HepG2 (cell line): ENCODE data around the gene CDCA5. TPM values are rescaled to one million over a fixed set of nuclear protein-coding genes. Genes with fewer than 3 reads are reported as not detected.
A peak's percentile ranks its signal among the peaks of the same experiment; 100 is the strongest.

Experiments
- ATAC-seq: fragments of 200-7000 bp; cut with Tn5 transposase; 3 replicates; pipeline ENCODE4 v1.9.1; 2020; ENCODE audit warnings: mild to moderate bottlenecking, moderate library complexity
- BruUV-seq: library from RNA; stranded (reverse); fragments of 400-500 nt; replicated peaks from 2 replicates; lab custom pipeline; 2021; lab: Mats Ljungman, UMichigan
- CTCF ChIA-PET: fragments of 300-600 bp; formaldehyde crosslinking; extraction: SDS; loops from one replicate; lab custom pipeline; 2021; ENCODE audit warnings: low total read pairs, inconsistent platforms, low intra/inter-chr PET ratio; lab: Yijun Ruan, JAX
- POLR2A ChIA-PET: fragments of 350-600 bp; sonication (Branson Sonifier 250); formaldehyde crosslinking; loops from one replicate; lab custom pipeline; 2020; ENCODE audit warnings: antibody characterized with exemption, inconsistent platforms; lab: Yijun Ruan, JAX
- DNase-seq: peaks from one replicate; pipeline ENCODE4 v3.0.0-alpha.2; 2015; ENCODE audit warnings: low spot score
- FAIRE-seq: peaks from 3 replicates; lab custom pipeline; 2011; peaks lifted over from hg19 to GRCh38; lab: Jason Lieb, UNC
- H2AFZ ChIP-seq: one replicate; pipeline ENCODE4 v1.6.1; 2011; ENCODE audit warnings: low read length, inconsistent platforms
- H3K27ac ChIP-seq: fragments of 300-600 bp; 3 replicates; pipeline ENCODE4 v1.8.0; 2011; ENCODE audit warnings: mixed run types, mild to moderate bottlenecking, mixed read lengths, low read length, inconsistent platforms; ENCODE audit not compliant: insufficient read depth; ENCODE audit errors: extremely low read length
- H3K27me3 ChIP-seq, 2 experiments: fragments of 200-600 bp in 1 of 2; 2 replicates in 1 of 2; 3 replicates in 1 of 2; pipeline versions ENCODE4 v1.6.0 to v1.8.0; 2011; ENCODE audit warnings: low read length in 2 of 2, mild to moderate bottlenecking in 2 of 2, moderate library complexity in 2 of 2, inconsistent platforms in 1 of 2; ENCODE audit not compliant: insufficient read depth in 2 of 2, control insufficient read depth in 1 of 2
- H3K36me3 ChIP-seq, 2 experiments: fragments of 200-600 bp in 1 of 2; replicated peaks in 1 of 2; 2 replicates in 1 of 2; 3 replicates in 1 of 2; pipeline versions ENCODE4 v1.5.1 to v1.8.0; 2011; ENCODE audit warnings: low read length in 2 of 2, inconsistent platforms in 1 of 2; ENCODE audit not compliant: insufficient read depth in 2 of 2, control insufficient read depth in 1 of 2
- H3K4me1 ChIP-seq: 2 replicates; pipeline ENCODE4 v1.5.1; 2012; ENCODE audit warnings: low read length, inconsistent platforms; ENCODE audit not compliant: insufficient read depth
- H3K4me2 ChIP-seq: 2 replicates; pipeline ENCODE4 v1.6.0; 2011; ENCODE audit warnings: low read depth, low read length, inconsistent platforms
- H3K4me3 ChIP-seq, 3 experiments: fragments of 200-600 bp in 1 of 3; sonication (generic), shearing (Covaris generic) in 1 of 3; replicated peaks in 1 of 3; 2 replicates each; pipeline ENCODE4 v1.5.1; 2011 to 2016; ENCODE audit warnings: low read length in 3 of 3, inconsistent platforms in 2 of 3, low read depth in 2 of 3, mild to moderate bottlenecking in 2 of 3, control low read depth in 1 of 3, mixed read lengths in 1 of 3; ENCODE audit not compliant: insufficient read depth in 1 of 3
- H3K79me2 ChIP-seq: one replicate; pipeline ENCODE4 v1.6.1; 2011; ENCODE audit warnings: low read length, inconsistent platforms; ENCODE audit not compliant: insufficient read depth
- H3K9ac ChIP-seq: 2 replicates; pipeline ENCODE4 v1.6.0; 2011; ENCODE audit warnings: mild to moderate bottlenecking, low read depth, low read length, inconsistent platforms; ENCODE audit not compliant: insufficient read depth
- H3K9me3 ChIP-seq: 2 replicates; pipeline ENCODE4 v1.5.1; 2012; ENCODE audit warnings: mild to moderate bottlenecking, low read length
- H4K20me1 ChIP-seq: 2 replicates; pipeline ENCODE4 v1.6.0; 2011; ENCODE audit warnings: inconsistent platforms, mild to moderate bottlenecking, low read length, moderate library complexity; ENCODE audit not compliant: insufficient read depth
- GTF3A ChIP-seq: sonication (generic); formaldehyde crosslinking; conservative IDR thresholded peaks from 2 replicates; pipeline ENCODE4 v1.4.0; 2020; ENCODE audit warnings: mild to moderate bottlenecking, missing genetic modification reagents
- IKZF5 ChIP-seq: IDR thresholded peaks from 2 replicates; pipeline ENCODE4 v1.6.1; 2018; ENCODE audit warnings: missing genetic modification reagents, mild to moderate bottlenecking, missing compliant biosample characterization
- SIN3B ChIP-seq: fragments of 150-350 bp; IDR thresholded peaks from 2 replicates; pipeline ENCODE4 v1.6.1; 2014; ENCODE audit warnings: low read length
- THAP7 ChIP-seq: sonication (generic); formaldehyde crosslinking; IDR thresholded peaks from 2 replicates; pipeline ENCODE4 v1.8.1; 2023; ENCODE audit warnings: mild to moderate bottlenecking, missing genetic modification reagents
- ZNF263 ChIP-seq: sonication (generic); formaldehyde crosslinking; IDR thresholded peaks from 2 replicates; pipeline ENCODE4 v1.4.0; 2020; ENCODE audit warnings: missing genetic modification reagents
- ZNF850 ChIP-seq: sonication (generic); formaldehyde crosslinking; conservative IDR thresholded peaks from 2 replicates; pipeline ENCODE4 v1.9.0; 2021; ENCODE audit warnings: mild to moderate bottlenecking, missing genetic modification reagents
- ZZZ3 ChIP-seq: sonication (generic); formaldehyde crosslinking; IDR thresholded peaks from 2 replicates; pipeline ENCODE4 v1.4.0; 2020; ENCODE audit warnings: missing genetic modification reagents, mild to moderate bottlenecking, borderline replicate concordance
- WGBS: methylation state at CpG from one replicate; pipeline ENCODE4 v1.1.6; 2017; ENCODE audit warnings: low lambda C conversion rate; 5-methylcytosine and 5-hydroxymethylcytosine counted together
- in situ Hi-C: cut with HindIII; loops from 2 replicates; pipeline ENCODE4 v1.10.0; 2017; ENCODE audit warnings: low pct_unique_long_range_greater_than_20kb; ENCODE audit not compliant: extremely low pct_ligation_motif_present
- intact Hi-C: fragments of 100-400 bp; cut with micrococcal nuclease; formaldehyde crosslinking; loops from one replicate; pipeline ENCODE4 v1.10.0; 2022; ENCODE audit not compliant: unreplicated experiment
- polyA plus RNA-seq, 8 experiments: library from polyadenylated mRNA; depleted of rRNA in 3 of 8; stranded (reverse) in 7 of 8; unstranded in 1 of 8; fragments of >200 nt; fragmentation: Illumina TruSeq in 4 of 8; extraction: Trizol in 4 of 8; gene quantifications; 2 replicates each; pipeline versions ENCODE4 v1.2.1 to v1.2.3, GENCODE V29; 2011 to 2016; ENCODE audit warnings: low read depth in 4 of 8, missing spikeins in 1 of 8, mixed read lengths in 1 of 8; ENCODE audit not compliant: insufficient read depth in 1 of 8
- total RNA-seq, 5 experiments: library from RNA; depleted of rRNA; stranded (reverse); fragments of >200 nt; fragmentation: Illumina TruSeq; extraction: Trizol; gene quantifications; 2 replicates each; pipeline ENCODE4 v1.2.3, GENCODE V29; 2016; ENCODE audit warnings: low read depth in 1 of 5

The CDCA5 gene
- total and polyA plus RNA-seq, 2 of the 13 experiments (the other 11 are each of a cell fraction or from before 2014, with no cell fraction given), result 13.5 to 50.6 TPM

- DNase-seq (no peak), FAIRE-seq (no peak), ATAC-seq (no peak)
- intact Hi-C loops, result loop anchor here (2.0 kb wide), 1 partner anchor 14 kb away; the partner anchor contains the start of gene TM7SF2
- CTCF ChIA-PET, result no interaction called here
- no peak overlapping the region for H2AFZ ChIP-seq
- H3K9me3 ChIP-seq, result no peaks in the 10 kb centered on the region
- peak overlapping the region; percentile 78 to 85 (median 83) for H3K4me3 ChIP-seq
- TF ChIP-seq ZZZ3 (CRISPR knock-in tag) (no peak), IKZF5 (CRISPR knock-in tag) (0 out of 2 replicates have a peak, but pooled peaks have one; percentile 35), GTF3A (CRISPR knock-in tag) (no peak), THAP7 (CRISPR knock-in tag) (0 out of 2 replicates have a peak, but pooled peaks have one; percentile 39), ZNF263 (CRISPR knock-in tag) (no peak), SIN3B (no peak), ZNF850 (0 out of 2 replicates have a peak, but pooled peaks have one; percentile 3)
- POLR2A ChIA-PET, result interaction anchor here (0.6 to 8.1 kb wide), 24 partner anchors 15 to 380 kb away, joined by 3 to 86 read pairs (median 4); partner anchors contain the start of genes ARL2, BATF2, CAPN1 and FAU
- 89% methylated on average over 1 of the region's 8 CpGs for WGBS
- H4K20me1 ChIP-seq, result no peaks in the 10 kb centered on the region
- TSS peak; percentile 56 for BruUV-seq
- peak overlapping the region; percentile 83 for H3K9ac ChIP-seq
- peaks cover 50% of the 10 kb centered on the region for H3K4me1 ChIP-seq
- peak overlapping the region; percentile 93 for H3K27ac ChIP-seq
- H3K79me2 ChIP-seq, result peaks cover 5% of the 10 kb centered on the region
- peak overlapping the region; percentile 98 for H3K4me2 ChIP-seq
- H3K36me3 ChIP-seq, result peaks cover 0 to 4% of the 10 kb centered on the region in 2 experiments; a peak in 1 of 5 replicates
- no peaks in the 10 kb centered on the region; a peak in 1 of 5 replicates for H3K27me3 ChIP-seq
- in situ Hi-C loops, result no loop called here
Measured at GRCh38 chr11:65096926-65097325, 13.1 kb upstream of the CDCA5 start.
